Posterior vena cava (tissue), 2 donors: ENCODE measurements around the gene LITAF. TPM values are rescaled to one million over a fixed set of nuclear protein-coding genes. Genes with fewer than 3 reads are reported as not detected.
"Not testable (repeated sequence)": the region's sequence is repeated elsewhere in the genome, so short reads cannot be mapped to it uniquely, and the experiment has no call there.

Experiments used
- DNase-seq: peaks from one replicate; pipeline ENCODE4 v3.0.0-alpha.2; 2020; ENCODE audit warnings: low spot score
- intact Hi-C, 2 donors: fragments of 100-400 bp; cut with DNase I; formaldehyde crosslinking; loops; one replicate each; pipeline versions ENCODE4 v1.14.1 to v1.14.2; 2022 to 2023
- total RNA-seq, 2 donors: library from RNA; stranded (reverse); fragmentation: NEBNext Ultra II Directional; extraction: Animal tissue kit (Norgen Biotek cat#: 25700); gene quantifications; one replicate each; pipeline ENCODE4 v1.2.1, GENCODE V29; 2021
- donor health status: DM: yes; HTN: yes; CAD: no.
- donor health status: DM: yes; HTN: yes; CAD: no.

LITAF gene
- total RNA-seq, 2 donors from 2014 or later: 70.0 to 76.4 TPM

DNA sequence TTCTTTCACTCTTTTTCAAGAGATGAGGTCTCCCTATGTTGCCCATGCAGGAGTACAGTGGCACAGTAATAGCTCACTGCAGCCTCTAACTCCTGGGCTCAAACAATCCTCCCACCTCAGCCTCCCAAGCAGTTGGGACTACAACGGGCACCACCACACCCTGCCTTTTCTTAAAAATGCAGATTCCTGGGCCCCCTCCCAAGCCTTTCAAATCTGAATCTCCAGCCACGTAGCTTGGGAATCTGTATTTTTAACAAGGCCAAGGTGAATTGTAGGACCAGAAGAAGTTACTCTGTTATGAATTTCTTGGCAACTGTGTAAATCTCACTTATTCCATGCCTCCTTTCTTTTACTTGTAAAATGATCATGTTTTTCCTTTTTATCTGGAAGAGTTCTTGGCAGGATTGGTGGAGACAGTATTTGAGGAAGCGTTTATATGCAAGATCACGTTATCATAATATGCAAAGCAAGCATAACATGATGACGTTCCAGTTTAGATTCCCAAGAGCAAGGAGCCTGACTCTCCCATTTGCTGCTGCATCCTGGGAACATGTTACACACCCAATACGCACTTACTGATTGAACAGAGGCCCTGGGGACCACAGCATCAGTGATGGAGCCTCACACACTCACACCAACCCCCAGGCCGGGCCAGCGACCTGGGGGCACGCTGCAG lies 44.5 kb downstream of the LITAF start:
- DNase-seq: no peak
- intact Hi-C loops: no loop called here

DNA sequence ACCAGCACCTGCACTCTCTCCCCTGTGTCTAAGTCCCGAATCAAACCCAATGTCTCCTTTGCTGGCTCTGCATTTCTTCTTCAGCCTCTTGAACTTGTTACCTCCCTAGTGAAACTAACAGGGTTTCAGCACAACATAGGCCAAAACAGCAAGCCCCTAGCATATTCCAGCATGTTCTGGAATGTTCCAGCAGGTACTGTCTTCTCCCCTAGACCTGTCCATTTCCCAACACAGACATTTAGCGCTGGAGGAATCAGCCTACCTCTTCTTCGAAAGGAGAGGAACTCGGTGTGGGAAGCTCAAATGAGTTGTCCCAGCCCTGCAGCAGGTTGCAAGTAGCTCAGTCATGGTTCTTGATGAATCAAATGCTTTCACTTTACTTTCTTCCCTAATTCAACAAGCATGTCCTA lies 47.1 kb downstream of the LITAF start:
- intact Hi-C loops: loop anchor here (10.0 kb wide), 2 partner anchors 135 to 175 kb away; no protein-coding TSS in a partner anchor

DNA sequence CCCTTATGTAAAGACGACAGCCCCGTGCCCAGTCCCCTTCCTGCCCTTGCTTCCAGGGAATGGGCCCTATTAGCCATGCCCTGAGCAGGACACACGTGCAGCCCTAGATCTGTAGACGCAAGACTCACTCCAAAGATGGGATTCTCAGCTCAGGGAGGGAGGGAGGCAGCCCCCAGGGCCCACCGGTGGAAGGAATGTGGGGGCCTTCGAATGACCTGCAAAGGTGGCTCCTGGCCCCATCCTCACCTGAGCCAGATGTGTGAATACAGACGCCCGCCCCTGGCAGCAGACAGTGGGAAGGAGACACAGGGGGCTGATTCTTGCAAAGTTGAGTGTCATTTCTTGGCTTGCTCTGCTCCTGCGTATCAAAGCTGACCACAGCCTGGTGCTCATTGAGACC lies 47.8 kb downstream of the LITAF start:
- intact Hi-C loops: loop anchor here (10.0 kb wide), 2 partner anchors 134 to 176 kb away; no protein-coding TSS in a partner anchor
- DNase-seq: peak; percentile 60

More for the DNA sequence above, 47.1 kb downstream of the LITAF start:
- DNase-seq: peak; percentile 32

DNA sequence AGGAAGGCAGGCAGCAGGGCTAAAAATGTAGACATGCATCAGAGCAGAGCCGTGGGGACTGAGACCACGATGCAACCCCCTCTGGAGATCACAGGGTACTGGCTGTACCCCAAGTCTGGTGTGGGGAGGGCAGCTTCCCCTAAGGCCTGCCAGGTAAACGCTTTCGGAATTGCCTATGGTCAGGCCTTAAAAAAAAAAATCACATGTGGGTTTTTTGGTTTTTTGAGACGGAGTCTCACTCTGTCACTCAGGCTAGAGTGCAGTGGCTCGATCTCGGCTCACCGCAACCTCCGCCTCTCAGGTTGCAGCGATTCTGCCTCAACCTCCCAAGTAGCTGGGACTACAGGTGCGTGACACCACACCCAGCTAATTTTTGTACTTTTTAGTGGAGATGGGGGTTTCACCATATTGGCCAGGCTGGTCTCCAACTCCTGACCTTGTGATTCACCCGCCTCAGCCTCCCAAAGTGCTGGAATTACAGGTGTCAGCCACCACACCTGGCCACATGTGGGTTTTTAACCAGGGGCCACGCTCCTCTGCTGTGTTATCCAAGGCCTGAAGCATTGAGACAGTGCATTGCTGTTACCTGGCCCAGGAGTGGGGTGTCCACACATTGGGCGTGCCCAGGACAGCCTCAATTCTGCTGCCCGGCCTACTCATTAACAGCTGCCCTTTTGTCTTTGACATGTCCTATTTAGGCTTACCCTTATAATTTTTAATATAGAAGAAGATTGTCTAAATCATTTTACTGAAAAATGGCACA lies 50.4 kb downstream of the LITAF start:
- DNase-seq: peak; percentile 71
- intact Hi-C loops: loop anchor here (10.0 kb wide), 2 partner anchors 131 to 179 kb away; no protein-coding TSS in a partner anchor

DNA sequence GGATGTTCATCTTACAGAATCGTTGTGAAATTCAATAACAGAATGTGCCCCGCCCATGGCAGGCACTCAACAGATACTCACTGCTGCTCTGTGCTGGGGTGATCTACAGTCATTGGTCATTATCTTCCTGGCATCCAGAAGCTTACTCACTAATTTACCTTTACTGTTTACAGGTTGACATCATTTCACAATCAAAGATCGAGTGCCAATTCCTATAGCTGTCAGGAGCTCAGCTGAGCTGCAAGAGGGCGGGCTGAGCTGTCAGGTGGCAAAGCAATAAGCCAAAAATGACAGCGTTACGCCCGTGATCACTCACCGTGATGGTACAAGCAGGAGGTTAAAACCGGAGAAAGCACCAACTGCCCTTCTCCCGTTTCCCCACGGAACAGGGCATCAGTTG lies 51.2 kb downstream of the LITAF start:
- peak; percentile 55 for DNase-seq
- intact Hi-C loops: loop anchor here (10.0 kb wide), 2 partner anchors 131 to 179 kb away; no protein-coding TSS in a partner anchor

DNA sequence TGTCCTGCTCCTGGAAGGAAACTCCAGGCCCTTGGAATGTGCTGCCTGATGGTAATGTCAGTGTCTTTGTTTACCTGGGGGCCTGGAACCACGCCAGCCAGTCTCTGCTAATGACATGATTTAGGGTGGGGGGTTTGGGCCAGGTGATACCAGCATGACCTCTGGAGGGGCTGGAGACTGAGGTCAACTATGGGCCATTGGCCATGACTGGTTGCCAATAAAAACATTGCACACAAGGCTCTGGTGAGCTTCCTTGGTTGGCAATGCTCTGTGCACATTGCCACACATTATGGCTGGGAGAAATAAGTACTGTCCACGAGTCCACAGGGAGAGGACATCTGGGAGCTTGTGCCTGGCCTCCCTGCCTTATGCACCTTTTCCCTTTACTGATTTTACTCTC lies 52.5 kb downstream of the LITAF start:
- intact Hi-C loops: loop anchor here (1.0 to 10.0 kb wide), 4 partner anchors 71 to 181 kb away; no protein-coding TSS in a partner anchor
- DNase-seq: peak; percentile 34

DNA sequence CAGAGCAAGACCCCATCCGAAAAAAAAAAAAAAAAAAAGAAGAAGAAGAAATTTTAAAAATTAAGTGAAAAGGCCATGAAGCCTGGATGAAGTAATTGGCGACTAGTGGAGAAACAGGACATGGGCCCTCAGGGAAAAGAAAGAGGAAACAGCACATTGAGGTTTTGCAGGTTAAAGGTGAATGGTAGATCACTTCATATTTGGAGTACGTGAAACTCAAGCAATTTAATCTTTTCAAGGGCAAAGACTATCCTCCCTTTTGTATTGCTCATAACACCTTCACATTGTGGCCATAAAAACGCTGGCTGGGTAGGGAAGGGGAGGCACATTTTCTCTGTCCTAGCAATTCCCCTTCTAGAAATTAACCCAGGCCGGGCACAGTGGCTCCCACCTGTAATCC lies 53.1 kb downstream of the LITAF start:
- intact Hi-C loops: loop anchor here (5.0 to 10.0 kb wide), 3 partner anchors 109 to 181 kb away; no protein-coding TSS in a partner anchor
- no peak for DNase-seq

DNA sequence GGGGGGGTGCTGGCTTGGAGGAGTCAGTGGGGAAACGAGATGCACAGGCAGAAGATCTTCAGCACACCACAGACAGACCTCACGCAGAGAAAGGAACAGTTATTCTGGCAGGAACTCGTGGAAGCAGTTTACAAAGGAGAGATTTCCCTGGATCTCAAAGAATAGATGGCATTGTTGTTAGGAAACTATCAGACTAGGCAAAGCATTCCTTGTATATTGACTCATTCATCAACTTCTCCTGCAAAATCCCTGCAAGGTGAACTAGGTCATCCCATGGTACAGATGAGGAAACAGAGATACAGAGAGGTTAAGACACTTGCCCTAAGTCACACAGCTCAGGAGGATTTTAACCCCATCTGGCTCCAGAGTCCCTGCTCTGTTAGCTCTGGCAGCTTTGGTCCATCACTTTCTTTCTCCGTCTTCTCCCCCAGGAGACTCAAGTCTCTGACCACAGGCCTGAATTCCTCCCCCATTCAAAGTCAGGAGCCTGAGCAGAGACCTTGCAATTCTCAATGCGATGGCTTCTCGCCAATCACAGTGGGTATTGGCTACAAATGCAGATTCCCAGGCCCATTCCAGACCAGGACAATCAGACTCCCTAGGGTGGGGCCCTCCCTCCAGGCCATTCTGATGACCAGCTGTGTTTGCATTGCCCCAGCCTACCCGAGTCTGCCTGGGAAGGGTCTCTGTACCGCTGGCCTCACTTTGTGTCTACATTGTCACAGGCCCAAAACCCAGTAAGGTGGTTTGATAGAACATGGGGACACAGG lies 56.4 kb downstream of the LITAF start:
- intact Hi-C loops: loop anchor here (5.0 to 10.0 kb wide), 3 partner anchors 112 to 184 kb away; no protein-coding TSS in a partner anchor
- no peak for DNase-seq

DNA sequence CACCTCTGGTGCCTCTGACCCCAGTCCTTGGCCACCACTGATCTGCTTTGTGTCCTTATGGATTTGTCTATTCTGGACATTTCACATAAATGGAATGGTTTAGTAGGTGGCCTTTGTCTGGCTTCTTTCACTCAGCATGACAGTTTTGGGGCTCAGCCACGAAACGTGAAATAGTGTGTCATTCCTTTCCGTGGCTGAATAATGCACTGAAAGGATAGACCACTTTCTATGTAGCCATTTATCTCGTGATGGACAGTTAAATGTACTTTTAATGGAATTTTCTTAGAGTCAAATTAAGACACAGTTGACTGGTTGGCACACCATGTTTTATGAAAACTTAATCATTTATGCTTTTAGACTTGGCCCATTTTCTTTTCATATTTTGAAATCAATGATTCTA lies 57.4 kb downstream of the LITAF start:
- no peak for DNase-seq
- intact Hi-C loops: no loop called here

DNA sequence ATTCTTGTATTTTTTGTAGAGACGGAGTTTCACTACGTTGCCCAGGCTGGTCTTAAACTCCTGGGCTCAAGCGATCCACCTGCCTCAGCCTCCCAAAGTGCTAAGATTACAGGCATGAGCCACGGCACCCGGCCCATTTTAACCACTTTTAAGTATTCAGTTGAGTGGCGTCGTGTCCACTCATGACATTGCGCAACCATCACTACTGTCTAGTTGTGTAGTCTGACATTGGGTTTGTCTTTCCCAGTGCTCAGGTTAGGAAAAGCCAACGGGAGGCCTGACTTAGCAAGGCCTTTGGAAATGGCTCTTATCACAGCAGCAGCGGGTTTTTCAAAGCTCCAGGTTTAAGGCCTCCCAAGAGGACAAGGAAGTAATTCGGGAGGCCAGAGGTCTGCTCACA lies 58.7 kb downstream of the LITAF start:
- no peak for DNase-seq
- intact Hi-C loops: no loop called here

DNA sequence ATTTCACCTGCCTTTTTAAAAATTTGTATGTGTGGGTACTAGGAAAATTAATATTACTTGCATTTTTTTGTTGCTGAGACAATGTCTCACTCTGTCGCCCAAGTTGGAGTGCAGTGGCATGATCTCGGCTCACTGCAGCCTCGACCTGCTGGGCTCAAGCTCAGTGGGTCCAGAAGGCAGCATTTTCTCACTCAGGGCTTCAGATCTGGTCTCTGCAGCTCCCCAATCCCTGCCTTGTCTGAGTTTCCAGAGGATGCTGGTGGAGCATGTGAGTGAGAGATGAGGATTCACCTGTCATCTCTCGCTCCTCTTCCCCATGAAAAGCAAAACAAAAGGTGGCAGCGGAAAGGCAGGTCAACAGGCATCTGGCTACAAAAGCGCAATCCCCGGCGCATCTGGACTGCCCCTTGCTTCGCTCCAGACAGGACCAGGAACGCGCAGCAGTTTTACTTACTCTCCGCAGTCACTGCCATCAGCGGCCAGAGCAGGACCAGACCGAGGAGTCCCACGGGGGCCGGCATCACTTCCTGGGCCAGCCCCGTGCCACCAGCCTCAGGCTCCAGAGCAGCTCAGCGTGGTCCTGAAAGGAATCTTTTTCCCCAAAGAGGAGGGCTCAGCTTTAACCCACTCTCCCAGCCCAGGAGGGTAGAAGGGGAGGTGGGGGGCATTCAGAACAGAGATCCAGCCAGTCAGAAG lies 59.9 kb downstream of the LITAF start:
- intact Hi-C loops: no loop called here
- DNase-seq: no peak

DNA sequence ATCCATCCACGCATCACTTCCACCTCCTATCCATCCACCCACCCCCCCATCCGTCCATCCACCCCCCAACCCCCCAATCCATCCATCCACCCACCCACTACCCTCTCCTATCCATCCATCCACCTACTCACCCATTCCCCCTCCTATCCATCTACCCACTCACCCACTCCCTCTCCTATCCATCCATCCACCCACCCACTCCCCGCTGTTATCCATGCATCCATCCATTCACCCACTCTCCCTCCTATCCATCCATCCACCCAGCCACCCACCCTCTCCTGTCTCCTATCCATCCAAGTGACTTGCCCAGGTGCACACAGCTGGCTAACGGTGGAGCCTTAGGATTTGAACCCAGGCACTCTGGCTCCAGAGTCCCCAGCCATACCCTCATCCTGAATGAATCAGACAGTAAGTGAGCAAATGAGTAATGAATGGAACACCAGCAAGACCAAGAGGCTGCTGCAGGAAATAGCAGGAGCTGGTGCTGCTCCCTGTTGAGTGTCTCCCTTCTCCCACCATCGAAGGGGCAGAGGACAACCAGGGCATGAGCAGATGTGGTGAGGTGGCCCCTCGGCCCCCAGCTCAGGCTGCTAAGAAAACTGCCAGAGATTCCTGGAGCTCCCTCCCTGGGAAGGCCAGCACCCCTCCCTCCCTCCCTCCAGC lies 62.5 kb downstream of the LITAF start:
- no peak for DNase-seq
- intact Hi-C loops: no loop called here

DNA sequence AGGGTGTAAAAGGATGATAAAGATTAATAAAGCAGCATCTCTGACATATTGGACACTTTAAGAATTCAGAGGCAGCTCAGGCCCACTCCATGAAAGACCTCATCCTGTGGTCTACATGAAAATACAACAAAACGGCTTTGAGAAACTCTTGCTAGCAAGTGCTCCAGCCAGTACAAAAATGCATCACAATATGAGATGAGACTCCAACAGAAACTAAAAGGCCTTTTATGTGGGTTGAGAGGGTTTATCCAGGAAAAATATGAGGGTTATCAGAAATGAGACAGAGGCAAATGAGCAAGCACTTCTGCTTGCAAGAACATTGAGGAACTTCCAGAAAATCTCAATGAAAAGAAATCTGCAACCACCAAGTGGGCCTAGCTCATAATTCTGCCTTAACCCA lies 65.7 kb downstream of the LITAF start:
- intact Hi-C loops: no loop called here
- DNase-seq: no peak

DNA sequence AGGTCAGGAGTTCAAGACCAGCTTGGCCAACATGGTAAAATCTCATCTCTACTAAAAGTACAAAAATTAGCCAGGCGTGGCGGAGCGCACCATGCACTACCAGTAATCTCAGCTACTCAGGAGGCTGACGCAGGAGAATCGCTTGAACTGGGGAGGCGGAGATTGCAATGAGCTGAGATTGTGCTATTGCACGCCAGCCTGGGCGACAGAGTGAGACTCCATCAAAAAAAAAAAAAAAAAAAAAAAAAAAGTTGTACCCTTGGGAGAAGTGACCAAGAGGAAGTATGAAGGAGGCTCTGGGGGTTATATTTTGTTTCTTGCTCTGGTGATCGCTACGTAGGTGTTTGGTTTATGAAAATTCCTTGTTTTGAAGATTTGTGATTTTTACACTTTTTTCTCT lies 66.3 kb downstream of the LITAF start:
- intact Hi-C loops: no loop called here
- no peak for DNase-seq

DNA sequence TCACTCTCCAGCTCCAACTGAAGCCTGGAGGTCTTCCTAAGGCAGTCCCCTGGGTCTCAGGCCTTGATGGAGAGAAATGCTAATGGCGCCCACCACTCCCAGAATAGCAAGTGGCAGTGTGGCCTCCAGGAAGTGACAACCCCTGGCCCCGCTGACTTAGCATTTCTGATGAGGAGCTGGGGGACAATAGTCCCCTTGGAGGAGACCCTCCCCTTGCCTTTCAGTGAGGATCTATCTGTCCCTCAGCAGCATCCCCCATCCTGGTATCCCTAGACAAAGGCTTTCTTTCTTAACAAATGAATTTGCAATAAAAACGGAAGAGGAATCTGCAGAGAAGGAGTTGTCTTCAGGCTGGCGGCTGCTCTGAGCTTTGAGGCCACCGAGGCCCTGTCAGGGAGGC lies 68.8 kb downstream of the LITAF start:
- no peak for DNase-seq
- intact Hi-C loops: no loop called here

DNA sequence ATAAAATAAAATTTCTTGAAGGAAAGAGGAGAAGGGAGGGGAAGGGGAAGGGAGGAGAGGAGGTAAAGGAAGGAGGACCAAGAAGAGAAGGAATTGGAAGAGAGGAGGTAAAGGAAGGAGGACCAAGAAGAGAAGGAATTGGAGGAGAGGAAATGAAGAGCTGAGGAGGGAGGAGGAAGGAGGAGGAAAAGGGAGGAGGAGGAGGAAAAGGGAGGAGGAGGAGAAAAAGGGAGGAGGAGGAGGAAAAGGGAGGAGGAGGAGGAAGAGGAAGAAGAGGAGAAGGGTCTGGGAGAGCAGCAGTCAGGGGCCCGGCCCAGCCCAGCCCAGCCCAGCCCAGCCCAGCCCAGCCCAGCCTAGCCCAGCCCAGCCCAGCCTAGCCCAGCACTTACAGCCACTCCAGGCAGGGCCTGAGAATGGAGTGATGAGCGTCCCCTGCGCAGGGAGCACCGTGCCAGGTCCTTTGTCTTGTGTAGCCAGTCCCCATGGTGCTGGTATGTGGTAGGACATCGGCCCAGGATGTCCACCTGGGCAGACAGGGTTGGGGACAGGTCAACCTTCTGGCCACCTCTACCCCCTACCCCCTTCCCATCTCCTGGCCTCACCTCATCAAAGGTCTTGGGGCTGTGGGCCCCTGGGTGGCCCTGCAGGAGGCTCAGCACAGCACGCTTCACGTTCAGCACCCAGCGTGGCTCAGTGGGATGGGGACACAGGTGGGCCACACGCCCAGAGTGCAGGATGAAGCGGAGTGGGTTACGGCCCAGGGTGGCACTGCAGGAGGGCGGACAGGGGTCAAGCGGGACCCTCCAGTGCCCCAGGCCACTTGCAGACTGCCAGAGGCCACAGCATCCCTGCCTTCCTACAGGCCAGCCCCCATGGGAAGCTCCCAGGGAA lies 70.9 kb downstream of the LITAF start:
- intact Hi-C loops: loop anchor here in 1 of 2 donors (1.0 kb wide), 1 partner anchor 42 kb away; no protein-coding TSS in a partner anchor
- no peak for DNase-seq

DNA sequence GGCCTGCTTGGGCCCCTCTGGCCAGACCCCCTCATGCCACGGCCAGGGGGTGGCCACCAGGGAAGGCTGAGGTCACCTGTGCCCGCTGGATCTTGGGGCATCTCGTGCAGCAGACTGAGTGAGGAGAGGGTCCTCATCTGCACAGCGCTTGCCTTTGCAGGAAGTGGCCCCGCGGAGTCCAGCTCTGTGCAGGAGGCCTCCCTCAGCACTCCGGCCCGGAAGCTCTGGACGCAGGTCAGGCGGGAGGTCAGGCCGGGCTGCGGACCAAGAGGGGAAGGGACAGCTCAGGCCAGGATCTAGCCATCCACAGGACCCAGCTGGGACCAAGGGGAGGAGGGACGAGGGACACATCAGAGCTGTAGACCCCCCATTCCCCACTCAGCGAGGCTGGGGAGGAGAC lies 72.4 kb downstream of the LITAF start:
- intact Hi-C loops: no loop called here
- no peak for DNase-seq

DNA sequence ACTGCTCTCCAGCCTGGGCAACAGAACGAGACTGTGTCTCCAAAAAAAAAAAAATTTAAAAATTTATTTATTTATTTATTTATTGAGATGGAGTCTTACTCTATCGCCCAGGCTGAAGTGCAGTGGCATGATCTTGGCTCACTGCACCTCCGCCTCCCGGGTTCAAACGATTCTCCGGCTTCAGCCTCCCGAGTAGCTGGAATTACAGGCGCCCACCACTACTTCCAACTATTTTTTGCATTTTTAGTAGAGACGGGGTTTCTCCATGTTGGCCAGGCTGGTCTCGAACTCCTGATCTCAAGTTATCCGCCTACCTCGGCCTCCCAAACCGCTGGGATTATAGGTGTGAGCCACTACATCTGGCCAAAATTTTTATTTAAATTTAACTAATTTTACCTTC lies 73.4 kb downstream of the LITAF start:
- DNase-seq, intact Hi-C loops: not testable (repeated sequence)
